GM21360 (cell line): ENCODE measurements around the gene CWC22.
"Not testable (repeated sequence)": the region's sequence is repeated elsewhere in the genome, so short reads cannot be mapped to it uniquely, and the experiment has no call there.

Experiments
- ATAC-seq: cut with Tn5 transposase; IDR thresholded peaks from one replicate; pipeline ENCODE4 v1.9.1; 2021; ENCODE audit warnings: mild to moderate bottlenecking, moderate library complexity; ENCODE audit not compliant: unreplicated experiment

CWC22 gene

DNA sequence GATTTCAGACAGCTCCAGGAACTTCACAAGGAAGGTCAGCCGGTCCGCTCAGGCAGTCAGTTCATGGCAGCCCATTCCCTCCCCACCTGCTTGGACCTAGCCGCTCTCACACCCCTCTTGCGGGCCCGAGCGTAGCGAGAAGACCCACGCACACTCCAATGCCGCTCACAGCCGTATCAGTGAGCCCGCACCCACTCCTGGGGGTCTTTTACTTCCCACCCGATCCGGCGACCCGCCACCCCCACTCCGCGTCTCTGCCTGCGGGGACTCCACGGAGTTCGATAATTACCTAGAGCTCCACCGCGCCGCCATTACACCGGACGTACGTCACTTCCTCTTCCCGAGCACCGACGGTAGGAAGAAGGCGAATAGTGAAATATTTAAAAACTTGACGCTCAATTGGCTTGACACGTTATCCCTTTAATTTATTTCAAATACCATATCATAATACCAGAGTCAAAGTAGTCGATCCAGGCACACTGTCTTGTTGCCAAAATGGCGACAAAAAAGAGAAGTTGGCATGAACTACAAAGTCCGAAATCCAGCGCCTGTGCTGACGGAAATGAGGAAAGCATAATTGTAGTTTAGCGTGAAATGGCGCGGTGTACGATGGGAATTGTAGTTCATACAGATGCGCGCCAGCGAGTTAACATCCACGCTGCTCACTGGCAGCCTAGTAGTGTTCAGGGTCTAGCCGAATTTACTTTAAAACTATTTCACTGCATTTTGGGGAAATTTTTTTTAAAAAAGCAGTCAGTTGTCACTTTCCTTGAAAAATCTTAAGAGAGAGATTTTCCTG lies at the start of gene CWC22:
Gene CWC22 (minus strand): TSS at position 517 of the 799 bp plus-strand sequence. CDS start 13,956 bp downstream, outside the sequence.
- peak; percentile 96 for ATAC-seq

- no peak for ATAC-seq
Measured at GRCh38 chr2:180056367-180057118, 49.4 kb upstream of the CWC22 start.

GRCh38 chr2:180054576-180054975 lies 47.5 kb upstream of the CWC22 start:
- not testable (repeated sequence) for ATAC-seq

GRCh38 chr2:180050246-180050645 lies 43.1 kb upstream of the CWC22 start:
- ATAC-seq: no peak

DNA sequence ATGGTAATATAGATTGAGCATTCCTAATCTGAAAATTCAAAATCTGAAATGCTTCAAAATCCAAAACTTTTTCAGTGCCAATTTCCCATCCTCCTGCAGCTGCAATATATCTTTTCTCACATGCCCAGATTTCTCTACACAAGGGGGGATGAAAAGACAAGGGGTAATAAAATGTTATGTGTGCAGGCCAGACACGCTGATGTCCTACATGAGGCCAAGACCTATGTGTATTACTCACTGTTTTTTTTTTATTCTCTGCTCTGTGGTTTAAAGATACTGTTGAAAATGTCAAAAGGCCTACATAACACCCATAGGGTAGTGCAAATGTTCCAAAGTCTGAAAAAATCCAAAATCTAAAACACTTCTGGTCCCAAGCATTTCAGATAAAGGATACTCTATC lies 41.2 kb upstream of the CWC22 start:
- ATAC-seq: no peak

GRCh38 chr2:180046776-180047175 lies 39.7 kb upstream of the CWC22 start:
- ATAC-seq: no peak

DNA sequence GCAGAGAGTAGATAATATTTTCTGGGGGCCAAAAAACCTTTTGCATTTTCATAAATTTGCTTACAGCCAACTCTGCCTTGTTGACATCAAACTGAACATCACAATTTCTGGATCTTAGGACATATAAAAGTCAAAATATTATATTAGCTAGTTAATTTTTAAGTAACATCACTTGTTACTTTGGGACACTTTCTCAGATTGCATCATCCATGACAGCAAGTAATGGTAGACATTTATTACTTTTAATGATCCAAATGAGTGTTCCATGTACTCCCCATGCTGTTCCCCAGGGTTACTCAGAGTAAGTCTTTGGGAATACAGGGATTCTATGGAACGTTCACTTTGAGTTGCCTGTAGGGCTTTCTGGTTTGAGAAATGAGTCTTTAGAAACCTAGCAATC lies 39.1 kb upstream of the CWC22 start:
- ATAC-seq: no peak

DNA sequence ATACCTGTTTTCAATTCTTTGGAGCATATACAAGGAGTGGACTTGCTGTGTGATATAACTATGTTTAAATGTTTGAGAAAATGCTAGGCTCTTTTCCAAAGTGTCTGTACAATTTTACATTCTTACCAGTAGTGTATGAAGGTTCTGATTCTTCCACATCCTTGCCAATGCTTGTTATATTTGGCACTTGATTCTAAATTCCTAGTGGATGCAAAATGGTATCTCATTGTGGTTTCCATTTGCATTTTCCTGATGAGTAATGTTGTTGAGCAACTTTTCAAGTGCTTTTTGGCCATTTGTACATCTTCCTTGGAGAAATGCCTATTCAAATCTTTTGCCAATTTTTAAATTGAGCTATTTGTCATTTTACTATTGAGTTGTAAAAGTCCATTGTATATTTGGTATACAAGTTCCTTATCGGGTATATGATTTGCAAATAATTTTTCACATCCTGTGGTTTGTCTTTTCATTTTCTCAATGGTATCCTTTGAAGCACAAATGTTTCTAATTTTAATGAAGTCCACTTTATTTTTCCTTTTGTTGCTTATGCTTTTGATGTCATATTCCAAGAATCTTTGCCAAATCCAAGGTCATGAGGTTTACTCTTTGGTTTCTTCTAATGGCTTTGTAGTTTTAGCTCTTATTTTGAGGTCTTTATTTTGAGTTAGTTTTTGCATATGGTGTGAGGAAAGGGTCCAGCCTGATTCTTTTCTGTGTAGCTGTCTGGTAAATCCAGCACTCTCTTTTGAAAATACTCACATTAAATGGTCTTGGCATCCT lies 33.2 kb upstream of the CWC22 start:
- ATAC-seq: no peak

DNA sequence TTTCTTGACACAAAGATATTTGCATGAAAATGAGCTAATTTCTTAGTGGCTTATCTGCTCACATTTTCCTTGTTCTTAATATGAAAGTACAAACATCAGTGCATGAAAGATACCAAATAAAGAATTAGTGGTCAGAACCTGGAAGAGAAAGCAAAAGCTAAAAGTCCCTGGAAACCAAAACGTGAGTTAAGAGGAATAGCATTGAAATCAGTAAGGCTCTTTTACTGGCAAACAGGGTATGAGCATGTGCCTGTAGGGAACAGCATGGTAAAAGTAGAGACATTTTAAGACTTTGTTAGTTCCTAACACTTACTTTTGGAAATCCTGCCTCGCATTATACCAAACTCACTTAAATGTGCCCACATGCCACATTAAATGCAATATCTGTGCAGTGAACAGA lies 31.9 kb upstream of the CWC22 start:
- ATAC-seq: no peak

- no peak for ATAC-seq
Measured at GRCh38 chr2:180033993-180034894, 27.1 kb upstream of the CWC22 start.

- ATAC-seq: no peak
Measured at GRCh38 chr2:180029575-180029974, 22.5 kb upstream of the CWC22 start.

- no peak for ATAC-seq
Measured at GRCh38 chr2:180021850-180022249, 14.8 kb upstream of the CWC22 start.

DNA sequence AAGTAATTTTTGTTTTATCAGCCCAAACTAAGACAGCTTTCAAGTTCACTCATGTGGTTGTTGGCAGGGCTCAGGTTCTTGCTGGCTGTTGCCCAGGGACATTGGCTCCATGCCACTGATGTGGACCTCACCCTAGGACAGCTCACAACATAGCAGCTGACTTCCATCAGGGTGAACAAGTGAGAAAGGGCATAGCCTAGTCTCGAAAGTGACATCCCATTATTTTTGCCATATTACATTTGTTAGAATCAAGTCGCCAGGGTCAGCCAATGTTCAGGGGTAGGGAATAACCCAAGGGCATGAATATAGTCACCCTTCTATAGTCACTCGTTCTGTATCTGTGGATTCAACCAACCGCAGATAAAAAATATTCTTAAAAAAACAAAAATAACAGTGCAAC lies 10.7 kb upstream of the CWC22 start:
- ATAC-seq: no peak

DNA sequence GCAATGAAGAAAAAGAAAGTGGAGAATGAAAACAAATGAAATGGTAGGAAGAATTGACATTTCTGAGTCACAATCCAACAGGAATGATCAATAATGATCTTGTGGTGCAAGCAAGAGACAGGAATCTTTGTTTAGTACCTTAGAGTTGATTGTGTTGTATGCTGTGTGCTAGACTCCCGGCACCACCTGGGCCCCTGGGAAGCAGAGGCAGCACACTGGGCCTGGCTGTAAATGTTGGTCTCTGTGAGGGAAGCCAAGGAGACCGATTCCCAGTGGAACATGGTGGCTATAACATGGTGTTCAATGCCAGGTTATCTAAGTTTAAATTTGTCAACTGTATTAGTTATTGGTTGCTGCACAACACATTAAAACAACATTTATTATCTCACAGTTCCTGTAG lies 9.8 kb upstream of the CWC22 start:
- no peak for ATAC-seq

DNA sequence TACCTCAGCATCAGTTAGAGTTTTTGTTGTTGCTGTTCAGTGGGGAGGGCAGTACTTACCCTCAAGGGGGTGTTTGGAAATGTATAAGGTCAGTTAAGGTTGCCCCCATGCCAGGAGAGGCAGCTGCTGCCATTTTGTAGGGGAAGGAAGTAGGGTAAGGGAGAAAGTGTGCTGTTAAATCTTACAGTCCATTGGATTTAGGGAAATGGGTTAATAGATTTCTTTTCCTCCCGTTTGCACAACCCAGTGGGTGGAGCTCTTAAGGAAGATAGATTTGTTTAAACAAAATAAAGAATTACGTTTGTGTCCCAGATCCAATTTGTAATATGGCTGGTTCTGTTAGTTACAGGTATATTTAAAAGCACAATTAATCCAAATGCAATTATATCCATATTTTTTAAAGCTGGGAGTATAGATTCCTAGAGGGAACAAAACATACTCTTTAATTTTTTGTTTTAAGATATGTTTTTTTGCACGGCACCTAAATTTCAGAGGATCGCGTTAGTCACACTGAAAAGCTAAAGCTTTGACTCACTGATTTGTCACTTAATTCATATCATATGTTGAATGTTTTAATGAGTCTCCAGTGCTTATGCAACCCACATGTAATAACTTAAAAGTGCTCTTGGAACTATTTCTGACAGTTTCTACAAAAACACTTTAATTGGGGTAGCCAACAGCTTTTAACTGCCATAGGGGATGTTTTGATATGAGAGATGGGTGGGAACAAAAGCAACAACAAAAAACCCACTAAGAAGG lies 9.0 kb upstream of the CWC22 start:
- no peak for ATAC-seq

DNA sequence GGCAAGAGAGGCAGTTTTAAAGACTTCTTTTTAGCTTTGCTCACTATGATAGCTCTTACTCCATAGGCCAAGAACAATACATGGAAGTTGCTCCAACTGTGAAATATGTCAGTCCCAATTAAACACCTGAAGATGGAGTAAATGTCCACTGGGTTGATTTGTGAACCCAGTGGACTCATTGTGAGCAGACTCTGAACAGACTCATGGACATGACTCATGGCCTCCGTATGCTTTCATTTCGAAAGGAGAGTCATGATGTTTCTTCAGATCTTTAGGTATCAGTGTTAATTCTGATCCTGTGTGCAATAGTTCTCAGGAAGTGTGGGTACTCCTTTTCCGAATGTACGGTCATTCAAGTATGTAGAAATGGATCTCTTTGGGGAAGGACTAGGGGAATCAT lies 5.4 kb upstream of the CWC22 start:
- no peak for ATAC-seq

DNA sequence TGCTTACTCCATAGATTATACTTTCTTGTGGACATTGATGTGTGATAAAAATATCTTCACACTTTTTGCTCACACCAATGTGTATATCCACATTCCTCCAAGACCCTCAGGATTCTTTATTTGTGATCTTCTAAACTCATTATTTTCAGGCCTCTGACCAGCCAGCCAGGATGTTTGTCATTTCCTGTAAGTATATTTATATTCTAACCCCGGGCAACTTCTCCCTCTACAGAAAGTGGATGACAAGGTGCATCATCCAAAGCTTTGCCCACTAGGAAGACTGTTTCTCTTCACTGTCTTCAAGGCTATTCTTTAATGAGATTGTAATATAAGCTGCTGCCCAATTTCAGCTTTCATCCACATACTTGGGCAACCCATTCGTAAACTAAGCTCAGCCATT lies 3.6 kb upstream of the CWC22 start:
- ATAC-seq: no peak

DNA sequence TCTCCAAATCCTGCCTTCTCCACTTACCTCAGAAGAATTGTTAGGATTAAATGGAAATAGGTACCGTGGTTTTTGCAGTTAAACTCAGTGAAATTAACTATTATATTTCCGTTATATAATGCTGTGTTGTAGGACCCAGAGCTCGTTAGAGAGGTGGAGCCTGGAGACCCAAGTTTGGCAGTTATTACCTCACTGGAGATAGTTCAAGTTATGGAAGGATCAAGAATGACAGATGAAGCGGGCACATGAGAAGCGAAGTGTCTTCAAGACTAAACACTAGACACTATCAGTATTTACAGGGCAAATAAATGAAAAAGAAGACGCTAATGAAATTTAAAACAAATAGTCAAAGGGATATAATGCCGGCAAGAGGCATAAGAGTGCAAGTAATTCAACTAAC lies 866 bp downstream of the CWC22 start:
- ATAC-seq: no peak

DNA sequence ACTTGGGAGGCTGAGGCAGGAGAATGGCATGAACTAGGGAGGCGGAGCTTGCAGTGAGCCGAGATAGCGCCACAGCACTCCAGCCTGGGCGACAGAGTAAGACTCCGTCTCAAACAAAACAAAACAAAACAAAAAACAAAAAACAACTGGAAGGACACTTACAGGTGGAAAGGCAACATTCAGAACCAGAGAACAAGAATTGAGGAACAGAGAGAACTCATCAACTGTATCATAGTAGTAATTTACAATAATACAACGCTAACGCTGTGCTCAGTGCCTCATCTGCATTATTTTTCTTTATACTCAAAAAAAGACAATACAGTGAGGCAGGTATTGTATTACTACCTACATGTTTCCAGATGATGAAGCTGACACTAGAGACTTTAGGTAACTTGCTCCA lies 1.6 kb downstream of the CWC22 start:
- ATAC-seq: not testable (repeated sequence)

GRCh38 chr2:180004731-180005130 lies 2.4 kb downstream of the CWC22 start:
- no peak for ATAC-seq
